GM19035 (cell line): ENCODE results near the gene DGCR6.
"Not testable (repeated sequence)": the region's sequence is repeated elsewhere in the genome, so short reads cannot be mapped to it uniquely, and the experiment has no call there.

Experiments
- ATAC-seq: cut with Tn5 transposase; IDR thresholded peaks from one replicate; pipeline ENCODE4 v1.9.1; 2021; ENCODE audit not compliant: unreplicated experiment

DGCR6 gene

DNA sequence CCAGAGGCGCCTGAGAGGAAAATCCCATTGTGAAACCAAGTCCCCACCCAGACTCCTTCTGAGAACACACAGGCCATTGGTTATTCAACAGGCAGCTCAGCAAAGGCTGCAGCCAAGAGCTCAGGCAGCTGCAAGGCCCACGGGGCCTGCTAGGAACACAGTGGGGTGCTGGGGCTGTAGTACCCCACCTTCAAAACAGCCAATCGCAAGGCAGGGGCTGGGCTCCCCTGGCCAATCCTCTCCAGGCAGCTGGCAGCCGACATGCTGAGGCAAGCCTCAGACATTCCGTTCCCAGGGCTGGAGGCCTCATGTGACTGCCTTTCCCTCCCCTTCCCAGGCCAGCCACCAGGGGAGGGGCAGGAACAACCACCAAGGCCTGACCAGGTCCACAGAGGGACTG is 23.3 kb downstream of the DGCR6 start:
- no peak for ATAC-seq

DNA sequence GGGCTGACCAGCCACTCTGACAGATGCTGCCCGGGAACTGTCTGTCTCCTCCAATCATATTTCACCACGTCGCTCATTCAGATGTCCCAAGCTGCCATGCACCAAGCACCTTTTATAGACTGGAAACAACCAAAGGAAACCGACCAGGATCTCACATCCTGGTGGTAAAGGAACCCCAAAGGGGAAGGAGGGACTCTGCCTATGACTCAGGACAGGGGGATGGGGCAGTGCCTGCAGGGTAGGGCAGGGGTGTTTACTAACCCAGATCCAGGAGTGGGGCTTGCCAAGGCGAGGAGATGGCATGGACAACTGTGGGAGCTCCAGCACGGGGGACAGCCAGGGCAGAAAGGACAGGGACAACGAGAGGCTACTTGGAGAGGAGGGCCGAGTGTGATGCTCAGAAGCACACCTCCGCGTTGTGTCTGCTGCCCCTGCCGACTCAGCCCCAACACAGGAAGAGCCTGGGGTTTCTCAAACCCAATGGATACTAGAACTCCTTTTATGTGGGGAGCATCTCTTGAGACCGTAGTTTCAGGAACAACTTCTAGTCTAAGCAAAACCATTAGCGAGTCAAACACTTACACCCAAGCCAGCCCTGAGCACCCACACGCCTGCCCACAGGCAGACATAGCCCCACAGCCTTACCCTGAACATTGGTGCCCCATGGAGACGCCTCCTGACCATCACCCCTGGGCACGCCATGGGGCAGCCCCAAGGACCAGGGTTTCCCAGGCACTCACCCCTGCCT is 26.0 kb downstream of the DGCR6 start:
- no peak for ATAC-seq

DNA sequence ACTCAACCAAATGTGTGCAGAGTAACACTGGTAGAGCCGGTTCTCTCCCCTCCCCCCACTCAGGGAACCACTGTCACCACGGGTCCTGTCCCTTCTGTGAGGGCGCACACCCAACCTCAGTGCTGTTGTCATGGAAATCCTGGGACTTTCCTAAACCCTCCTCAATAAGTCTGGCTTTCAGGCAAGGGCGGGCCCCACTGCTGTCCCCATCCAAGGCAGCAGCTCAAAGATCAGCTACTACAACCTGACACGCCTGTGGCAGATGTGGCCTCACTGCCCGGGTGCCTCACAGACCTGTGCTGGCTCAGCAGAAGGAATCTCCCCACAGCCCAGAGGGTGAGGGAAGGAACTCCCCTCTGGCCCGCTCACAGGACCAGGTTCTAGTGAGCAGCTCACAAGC is 27.8 kb downstream of the DGCR6 start:
- no peak for ATAC-seq

DNA sequence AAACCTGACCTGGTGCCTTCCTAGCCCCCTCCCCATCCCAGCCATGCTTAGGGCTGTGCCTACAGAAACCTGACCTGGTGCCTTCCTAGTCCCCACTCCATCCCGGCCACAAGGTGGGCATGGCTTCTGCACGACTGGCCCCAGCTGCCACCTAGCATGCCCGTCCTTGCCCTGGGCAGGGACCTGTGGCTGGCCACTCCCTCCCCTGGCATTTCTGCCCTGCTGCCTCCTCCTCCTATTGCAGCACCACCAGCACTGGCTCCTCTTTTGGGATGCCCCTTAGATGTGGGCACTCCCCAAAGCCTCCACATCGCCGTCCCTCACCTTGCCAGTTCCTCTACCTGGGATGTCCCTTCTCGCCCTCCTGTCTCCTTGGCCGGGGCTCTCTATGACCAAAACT is 28.6 kb downstream of the DGCR6 start:
- ATAC-seq = not testable (repeated sequence)

DNA sequence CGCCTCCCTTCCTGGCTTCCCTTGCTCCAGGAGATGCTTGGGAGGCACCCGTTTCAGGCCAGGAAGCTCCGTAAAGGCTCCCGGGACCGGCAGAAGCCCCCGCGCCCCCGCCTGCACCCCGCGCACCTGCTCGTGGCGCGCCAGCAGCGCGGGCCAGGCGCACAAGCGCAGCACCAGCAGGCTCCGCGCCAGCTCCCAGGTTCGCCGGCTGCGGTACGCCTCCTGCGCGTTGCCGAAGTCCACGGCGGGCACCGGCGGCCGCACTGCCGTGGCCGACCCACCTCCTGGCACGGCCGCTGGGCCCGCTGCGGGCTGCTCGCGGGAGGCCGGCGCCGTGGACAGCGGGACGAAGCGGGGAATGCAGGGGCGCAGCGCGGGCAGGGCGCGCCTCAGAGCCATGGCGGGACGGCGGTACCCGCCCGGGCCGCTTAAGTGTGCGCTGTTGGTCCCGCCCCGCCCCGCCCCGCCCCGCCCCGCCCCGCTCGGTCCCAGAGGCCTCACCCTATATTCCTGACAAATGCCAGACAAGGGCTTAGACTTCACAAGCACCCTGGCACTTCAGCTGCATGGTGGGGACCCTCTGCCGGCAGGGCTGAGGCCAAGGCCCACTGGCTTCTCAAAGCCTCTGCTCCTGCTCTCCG is 29.9 kb downstream of the DGCR6 start, which contains the start of gene PRODH:
Gene PRODH (minus strand): TSS at position 405 of the 641 bp plus-strand sequence. CDS start 6 bp downstream, at position 399.
- no peak for ATAC-seq

DNA sequence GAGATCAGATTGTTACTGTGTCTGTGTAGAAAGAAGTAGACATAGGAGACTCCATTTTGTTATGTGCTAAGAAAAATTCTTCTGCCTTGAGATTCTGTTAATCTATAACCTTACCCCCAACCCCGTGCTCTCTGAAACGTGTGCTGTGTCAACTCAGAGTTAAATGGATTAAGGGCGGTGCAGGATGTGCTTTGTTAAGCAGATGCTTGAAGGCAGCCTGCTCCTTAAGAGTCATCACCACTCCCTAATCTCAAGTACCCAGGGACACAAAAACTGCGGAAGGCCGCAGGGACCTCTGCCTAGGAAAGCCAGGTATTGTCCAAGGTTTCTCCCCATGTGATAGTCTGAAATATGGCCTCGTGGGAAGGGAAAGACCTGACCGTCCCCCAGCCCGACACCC is 32.6 kb downstream of the DGCR6 start:
- ATAC-seq = not testable (repeated sequence)

DNA sequence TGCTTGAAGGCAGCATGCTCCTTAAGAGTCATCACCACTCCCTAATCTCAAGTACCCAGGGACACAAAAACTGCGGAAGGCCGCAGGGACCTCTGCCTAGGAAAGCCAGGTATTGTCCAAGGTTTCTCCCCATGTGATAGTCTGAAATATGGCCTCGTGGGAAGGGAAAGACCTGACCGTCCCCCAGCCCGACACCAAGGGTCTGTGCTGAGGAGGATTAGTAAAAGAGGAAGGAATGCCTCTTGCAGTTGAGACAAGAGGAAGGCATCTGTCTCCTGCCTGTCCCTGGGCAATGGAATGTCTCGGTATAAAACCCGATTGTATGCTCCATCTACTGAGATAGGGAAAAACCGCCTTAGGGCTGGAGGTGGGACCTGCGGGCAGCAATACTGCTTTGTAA is 41.0 kb downstream of the DGCR6 start:
- not testable (repeated sequence) for ATAC-seq

DNA sequence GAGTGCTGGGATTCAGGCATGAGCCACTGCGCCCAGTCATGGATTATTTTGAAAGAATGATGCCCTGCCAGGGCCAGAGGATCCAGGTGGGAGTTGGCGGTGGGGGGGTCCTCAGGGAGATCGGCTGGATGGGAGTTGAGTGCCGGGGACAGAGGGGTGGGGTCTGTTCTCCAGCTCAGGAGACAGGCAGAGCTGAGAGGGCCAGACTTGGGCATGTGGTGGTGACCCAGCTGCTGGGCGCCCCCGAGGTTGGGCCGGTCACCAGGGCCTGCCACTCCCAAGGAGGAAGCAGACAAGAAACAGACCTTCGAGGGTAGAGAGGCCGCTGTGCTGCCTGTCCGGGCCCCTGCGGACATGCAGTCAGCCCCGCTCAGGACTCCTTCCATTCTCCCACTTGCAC is 41.8 kb downstream of the DGCR6 start:
- ATAC-seq = no peak

DNA sequence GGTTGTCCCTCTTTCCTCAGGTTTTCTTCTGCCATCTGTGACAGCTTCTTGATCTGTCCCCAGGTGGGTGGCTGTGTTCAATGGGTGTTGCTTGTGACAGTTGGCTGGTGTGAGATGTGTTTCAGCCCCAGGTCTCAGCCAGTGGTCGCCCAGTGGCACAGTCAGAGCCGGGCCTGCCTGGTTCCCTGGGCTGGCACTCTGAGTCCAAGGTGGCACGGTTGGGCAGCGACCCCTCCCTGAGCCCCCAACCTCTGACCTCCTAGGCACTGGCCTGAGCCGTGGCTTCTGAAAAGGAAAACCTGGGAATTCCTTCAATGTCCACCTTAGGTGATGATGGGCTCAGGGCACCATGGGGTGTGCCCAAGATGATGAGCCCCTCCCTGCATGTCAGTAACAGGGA is 44.0 kb downstream of the DGCR6 start:
- ATAC-seq = no peak

DNA sequence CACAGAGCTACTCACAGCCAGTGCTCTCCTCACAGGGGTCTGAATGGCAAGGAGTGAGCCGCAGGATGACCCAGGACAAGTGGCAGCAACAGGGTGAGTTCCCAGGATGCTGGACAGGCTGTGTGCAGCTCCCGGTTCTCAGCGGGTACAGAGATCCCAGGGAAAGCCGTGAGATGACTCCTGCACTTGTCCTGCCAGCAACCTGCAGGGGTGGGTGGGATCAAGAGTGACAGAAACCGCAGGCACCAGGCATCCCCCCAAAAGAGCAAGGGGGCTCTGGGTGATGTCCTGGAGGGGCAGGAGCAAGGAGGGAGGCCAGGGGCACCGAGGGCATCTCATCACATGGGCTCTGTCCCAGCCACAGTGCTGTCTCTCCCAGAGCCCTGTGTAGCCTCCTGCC is 45.9 kb downstream of the DGCR6 start:
- no peak for ATAC-seq

DNA sequence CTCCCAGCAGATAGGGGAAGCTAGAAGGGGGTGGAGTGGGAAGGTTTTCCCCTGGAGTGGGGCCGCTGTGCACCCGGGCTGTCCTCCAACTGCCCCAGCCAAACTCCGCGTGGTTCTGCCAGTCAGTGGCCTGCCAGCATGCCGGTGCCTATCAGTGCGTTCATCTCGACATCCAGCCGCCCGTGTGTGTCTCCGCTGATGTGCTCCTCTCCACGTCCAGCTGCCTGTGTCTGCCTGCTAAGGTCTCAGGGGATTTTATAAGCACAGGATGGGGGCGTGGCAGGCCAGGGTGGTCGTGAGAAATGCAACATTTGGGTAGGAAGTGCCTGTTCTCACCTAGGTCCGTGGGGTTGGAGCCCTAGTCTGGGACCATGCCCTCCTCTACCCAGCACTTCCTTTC is 47.0 kb downstream of the DGCR6 start:
- not testable (repeated sequence) for ATAC-seq

DNA sequence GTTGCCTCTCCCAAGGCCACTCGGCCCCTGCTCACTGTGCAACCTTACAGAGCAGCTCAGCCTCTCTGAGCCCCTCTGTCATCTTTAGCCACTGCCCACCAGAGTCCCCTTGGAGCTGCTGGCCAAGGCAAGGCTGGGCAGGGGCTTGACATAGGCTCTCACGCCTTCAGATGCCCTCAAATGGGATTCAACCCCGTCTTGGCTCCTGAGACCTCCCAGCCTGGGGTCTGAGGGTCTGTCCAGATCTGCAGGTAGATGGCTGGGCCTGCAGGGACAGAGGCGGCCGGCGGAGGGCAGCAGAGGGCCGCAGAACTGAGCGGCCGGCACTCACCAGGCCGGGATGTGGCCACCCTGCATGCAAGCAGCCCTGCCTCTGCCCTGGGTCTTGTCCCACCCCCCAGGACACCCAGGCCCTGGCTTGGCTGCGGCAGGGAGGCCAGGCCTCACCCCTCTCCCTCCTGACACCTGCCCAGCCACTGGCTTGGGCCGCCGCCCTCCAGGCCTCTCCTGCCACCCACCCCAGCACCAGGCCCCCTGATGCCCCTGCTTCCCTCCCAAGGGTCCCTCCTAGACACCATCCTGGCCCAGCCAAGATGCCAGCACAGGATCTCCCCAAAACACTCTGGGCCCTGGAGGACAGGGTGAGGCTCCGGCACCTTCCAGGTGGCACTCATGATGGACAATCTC is 48.3 kb downstream of the DGCR6 start:
- not testable (repeated sequence) for ATAC-seq

DNA sequence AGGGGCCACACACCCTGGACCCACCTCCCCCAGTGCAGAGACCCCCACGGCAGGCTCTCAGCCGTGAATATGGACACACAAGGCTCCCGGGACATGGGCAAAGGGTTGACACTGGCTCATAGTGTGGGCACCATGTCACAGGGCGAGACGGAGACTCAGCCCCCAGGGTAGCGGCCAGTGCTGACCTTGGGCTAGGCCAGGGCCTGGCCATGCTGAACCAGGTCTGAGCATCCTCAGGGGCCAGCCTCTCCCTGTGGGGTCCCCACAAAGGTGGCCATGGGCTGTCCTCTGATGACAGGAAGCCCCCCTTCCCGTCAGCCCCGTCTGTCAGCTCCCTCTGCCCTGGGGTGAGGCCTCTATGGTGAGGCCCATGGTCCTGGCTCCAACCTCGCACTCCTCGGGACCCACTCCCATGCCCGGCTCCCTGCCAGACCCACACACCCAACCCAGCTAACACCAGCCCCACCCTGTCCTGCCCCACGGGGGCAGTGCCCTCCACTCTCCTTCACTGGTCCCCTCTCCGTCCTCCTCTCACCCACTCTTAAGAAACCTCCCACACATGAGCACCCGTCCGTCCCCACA is 49.0 kb downstream of the DGCR6 start:
- no peak for ATAC-seq

DNA sequence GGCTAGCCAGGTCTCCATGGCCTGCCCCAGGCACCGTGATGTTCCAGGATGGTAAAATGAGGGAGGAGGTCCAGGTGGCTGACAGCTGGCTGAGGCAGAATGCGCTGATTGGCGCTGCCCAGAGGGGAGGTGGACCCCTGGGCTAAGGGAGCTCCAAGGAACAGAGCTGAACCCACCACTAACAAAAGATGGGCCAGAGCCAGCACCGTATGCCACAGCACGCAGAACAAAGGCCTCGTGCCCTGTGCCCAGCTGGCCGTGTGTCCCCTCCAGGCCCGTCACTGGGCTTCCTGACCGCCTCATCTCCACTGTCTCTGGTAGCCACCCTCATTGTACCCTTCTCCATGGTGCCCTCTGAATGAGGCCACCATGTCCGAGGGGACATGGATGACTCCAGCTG is 49.6 kb downstream of the DGCR6 start:
- ATAC-seq = no peak

DNA sequence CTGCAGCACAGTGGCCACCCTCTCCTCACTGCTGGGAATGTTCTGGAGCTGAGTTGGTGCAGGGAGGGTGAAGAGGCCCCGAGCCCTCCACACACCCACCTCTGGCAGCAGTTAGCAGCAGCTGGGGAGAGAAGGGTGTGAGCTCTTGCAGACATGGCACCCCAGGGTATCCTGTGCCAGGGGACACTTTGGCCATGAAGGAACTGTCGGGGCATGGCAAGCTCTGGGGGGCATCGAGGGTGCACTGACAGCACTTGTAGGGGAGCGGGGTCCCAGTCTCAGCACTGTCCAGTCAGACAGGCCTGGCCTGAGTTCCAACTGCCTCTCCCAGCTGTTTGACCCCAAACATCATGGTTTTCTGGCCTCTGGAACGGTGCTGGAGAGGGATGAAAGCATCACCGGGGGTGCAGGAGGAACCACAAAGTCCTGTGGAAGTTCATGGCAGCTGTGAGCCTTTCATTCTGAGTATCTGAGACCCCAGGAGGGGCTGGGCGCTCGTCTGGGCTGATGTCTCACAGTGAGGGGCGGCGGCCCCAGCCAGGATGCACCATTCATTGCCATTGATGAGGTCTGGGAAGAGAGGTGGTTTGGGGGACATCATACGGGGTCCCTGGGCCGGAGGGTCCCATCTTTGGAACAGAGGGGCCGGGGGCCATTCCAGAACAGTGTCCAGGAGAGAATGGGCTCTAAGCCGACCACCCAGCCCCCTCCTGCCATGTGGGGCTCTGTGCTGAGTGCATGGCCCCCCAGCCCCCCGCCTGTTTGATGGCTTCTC is 50.2 kb downstream of the DGCR6 start:
- ATAC-seq = not testable (repeated sequence)

DNA sequence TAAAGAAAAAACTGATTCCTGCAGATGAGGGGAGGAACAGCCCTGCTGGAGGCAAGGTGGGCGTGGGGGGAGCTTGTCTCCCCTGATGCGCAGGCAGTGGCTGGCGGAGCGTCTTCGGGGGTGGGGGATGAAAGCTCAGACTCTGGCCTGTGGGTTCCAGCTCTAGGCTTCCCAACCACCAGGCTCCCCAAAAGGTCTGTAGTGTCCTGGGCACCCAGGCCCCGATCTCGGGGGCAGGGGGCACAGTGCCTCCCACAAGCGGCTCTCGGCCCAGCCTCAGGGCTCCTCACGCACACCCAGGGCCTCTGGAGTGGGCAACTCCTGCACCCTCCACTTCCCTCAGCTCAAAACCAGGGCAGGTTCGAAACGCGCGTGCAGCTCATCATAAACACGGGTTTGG is 50.8 kb downstream of the DGCR6 start:
- not testable (repeated sequence) for ATAC-seq

DNA sequence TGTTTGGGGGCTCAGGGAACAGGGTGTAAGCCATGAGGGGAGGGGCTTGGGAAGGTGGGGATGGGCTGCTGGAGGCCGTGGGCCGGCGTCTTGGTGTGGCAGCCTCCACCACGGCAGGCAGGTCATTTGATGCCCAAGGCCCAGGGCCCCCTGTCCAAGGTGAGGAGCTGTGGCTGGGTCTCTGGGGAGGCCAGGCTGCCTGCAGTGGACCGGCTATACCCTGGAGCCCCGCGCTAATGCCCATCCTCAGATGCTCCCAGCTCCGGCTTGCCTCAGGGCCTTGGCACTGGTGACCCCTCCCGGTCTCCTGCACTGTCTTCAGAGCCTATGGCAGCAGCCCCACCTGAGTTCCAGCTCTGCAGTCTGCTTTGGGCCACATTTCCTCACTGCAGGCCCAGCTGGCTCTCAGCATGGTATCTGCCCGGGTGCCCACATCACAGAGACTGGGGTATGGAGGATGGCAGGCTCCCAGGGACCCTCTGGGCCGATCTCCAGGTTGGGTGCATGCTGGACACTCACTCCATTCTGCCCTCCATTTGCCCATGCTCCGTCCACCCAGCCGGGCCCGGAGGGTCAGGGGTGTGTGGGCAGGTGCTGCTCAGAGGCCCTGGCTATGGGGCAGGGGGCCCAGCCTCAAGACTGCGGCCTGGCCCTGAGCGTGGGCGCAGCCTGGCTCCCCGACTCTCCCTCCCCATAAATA is 51.7 kb downstream of the DGCR6 start:
- not testable (repeated sequence) for ATAC-seq

DNA sequence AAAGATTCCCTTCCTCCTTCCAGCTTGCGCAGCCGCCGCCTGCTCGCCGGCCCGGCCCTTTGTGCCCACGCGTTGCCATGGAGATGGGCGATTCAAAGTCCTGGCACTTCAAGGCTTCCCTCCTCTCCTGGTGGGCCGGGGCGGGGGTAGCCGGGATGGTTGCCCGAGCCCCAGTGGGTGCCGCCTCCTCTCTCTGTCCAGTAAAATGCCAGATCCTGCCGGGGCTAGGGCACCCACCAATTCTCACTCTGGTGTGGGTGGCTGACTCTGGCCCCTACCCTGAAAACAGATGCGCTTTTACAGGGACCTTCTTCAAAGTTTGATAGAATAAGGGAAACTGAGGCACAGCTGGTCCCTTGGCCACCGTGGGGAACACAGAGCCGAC is 52.2 kb downstream of the DGCR6 start:
- not testable (repeated sequence) for ATAC-seq

DNA sequence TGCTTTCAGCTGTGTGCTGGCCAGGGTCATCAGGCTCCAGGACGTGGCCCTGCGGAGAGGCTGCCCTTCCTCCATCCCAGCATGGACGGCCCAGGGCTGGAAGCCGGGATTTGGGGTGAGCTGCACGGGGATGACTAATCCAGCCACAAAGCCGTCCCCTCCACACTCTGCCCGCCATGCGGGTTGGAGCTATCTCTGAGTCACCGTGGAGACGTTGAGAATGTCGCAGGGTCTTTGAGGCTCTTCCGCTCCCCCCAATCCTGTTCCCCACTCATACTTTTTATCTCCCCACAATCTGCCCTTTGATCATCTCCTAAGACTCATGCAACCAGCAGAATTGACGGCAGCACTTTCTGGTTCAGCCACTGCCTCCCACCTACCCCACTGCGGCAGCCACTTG is 52.6 kb downstream of the DGCR6 start:
- not testable (repeated sequence) for ATAC-seq

DNA sequence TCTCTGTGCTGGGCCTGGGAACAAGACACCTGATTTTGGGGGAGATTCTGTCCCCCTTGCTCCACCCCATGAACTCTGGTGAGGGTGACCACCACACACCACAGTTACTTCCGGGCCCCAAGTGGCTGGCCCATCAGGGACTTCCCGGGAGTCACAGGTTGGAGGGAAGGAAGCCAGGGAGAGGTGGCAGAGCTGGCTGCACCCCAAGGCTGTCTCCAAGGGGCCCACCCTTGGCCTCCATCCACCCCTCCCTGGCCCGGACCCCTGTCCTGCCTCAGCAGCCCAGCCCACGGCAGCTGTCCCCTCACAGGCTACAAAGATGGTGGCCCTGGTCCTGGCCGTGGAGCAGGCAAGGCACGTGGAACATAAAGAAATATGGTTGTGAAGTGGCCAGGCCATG is 53.1 kb downstream of the DGCR6 start:
- ATAC-seq = not testable (repeated sequence)
